DND-41 (cell line): ENCODE data around the gene KCNC3.

Experiments used
- ATAC-seq: fragments of 200-7000 bp; cut with Tn5 transposase; 3 replicates; pipeline ENCODE4 v1.9.1; 2021; ENCODE audit warnings: low read depth; ENCODE audit not compliant: insufficient read depth
- DNase-seq: peaks from one replicate; pipeline ENCODE4 v3.0.0-alpha.2; 2020
- H2AFZ ChIP-seq: 2 replicates; pipeline ENCODE4 v1.6.0; 2012; ENCODE audit warnings: low read depth, low read length
- H3K27ac ChIP-seq: 2 replicates; pipeline ENCODE4 v1.5.1; 2012; ENCODE audit warnings: low read length, inconsistent platforms
- H3K27me3 ChIP-seq: fragments of 200-600 bp; sonication (generic); 2 replicates; pipeline ENCODE4 v1.6.0; 2012; ENCODE audit warnings: low read length, mild to moderate bottlenecking, inconsistent platforms; ENCODE audit not compliant: insufficient read depth, poor library complexity
- H3K36me3 ChIP-seq: 2 replicates; pipeline ENCODE4 v1.5.1; 2012; ENCODE audit warnings: low read length, inconsistent platforms; ENCODE audit not compliant: insufficient read depth
- H3K4me1 ChIP-seq: 2 replicates; pipeline ENCODE4 v1.5.1; 2012; ENCODE audit warnings: mild to moderate bottlenecking, low read length; ENCODE audit not compliant: insufficient read depth
- H3K4me2 ChIP-seq: 2 replicates; pipeline ENCODE4 v1.6.0; 2012; ENCODE audit warnings: mild to moderate bottlenecking, moderate library complexity, low read length, inconsistent platforms; ENCODE audit not compliant: insufficient read depth
- H3K4me3 ChIP-seq, 2 experiments: fragments of 200-600 bp in 1 of 2; shearing (Covaris generic) in 1 of 2; 2 replicates each; pipeline ENCODE4 v1.5.1; 2012 to 2016; ENCODE audit warnings: inconsistent platforms in 2 of 2, low read length in 2 of 2, mild to moderate bottlenecking in 2 of 2, low read depth in 1 of 2, moderate library complexity in 1 of 2
- H3K79me2 ChIP-seq: 2 replicates; pipeline ENCODE4 v1.6.0; 2012; ENCODE audit warnings: low read length, inconsistent platforms; ENCODE audit not compliant: insufficient read depth
- H3K9ac ChIP-seq: 2 replicates; pipeline ENCODE4 v1.6.0; 2012; ENCODE audit warnings: low read depth, mild to moderate bottlenecking, inconsistent platforms, low read length, moderate library complexity
- H3K9me3 ChIP-seq: 2 replicates; pipeline ENCODE4 v1.5.1; 2012; ENCODE audit warnings: low read length, moderate library complexity, mild to moderate bottlenecking, inconsistent platforms; ENCODE audit not compliant: insufficient read depth, severe bottlenecking
- H4K20me1 ChIP-seq: 2 replicates; pipeline ENCODE4 v1.6.0; 2012; ENCODE audit warnings: low read length; ENCODE audit not compliant: insufficient read depth
- EZH2 ChIP-seq: IDR thresholded peaks from 3 replicates; pipeline ENCODE4 v1.6.1; 2012; ENCODE audit warnings: borderline replicate concordance, low read depth, mild to moderate bottlenecking, moderate library complexity, low read length, inconsistent platforms; ENCODE audit not compliant: severe bottlenecking
- TF ChIP-seq, protein P1 (sequence below): IDR thresholded peaks from 2 replicates; pipeline ENCODE4 v1.5.1; 2012; ENCODE audit warnings: borderline replicate concordance, low read length, moderate library complexity, mild to moderate bottlenecking; ENCODE audit not compliant: poor library complexity, severe bottlenecking; ENCODE audit errors: extremely low read depth

KCNC3 gene

DNA sequence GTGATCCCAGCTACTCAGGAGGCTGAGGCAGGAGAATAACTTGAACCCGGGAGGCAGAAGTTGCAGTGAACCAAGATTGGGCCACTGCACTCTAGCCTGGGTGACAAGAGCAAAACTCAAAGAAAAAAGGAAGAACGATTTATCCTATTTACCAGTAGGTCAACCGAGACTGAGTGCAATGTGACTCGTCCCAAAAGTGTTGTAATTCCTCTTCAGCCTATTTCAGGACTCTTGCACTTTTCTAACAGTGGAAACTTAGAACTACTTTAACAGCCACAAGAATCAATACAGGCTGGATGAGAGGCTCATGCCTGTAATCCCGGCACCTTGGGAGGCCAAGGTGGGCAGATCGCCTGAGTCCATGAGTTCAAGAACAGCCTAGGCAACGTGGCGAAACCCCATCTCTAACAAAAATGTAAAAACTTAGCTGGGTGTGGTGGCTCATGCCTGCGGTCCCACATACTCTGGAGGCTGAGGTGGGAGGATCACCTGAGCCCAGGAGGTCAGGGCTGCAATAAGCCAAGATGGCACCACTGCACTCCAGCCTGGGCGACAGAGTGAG is 42.8 kb upstream of the KCNC3 start:
- H3K4me2 ChIP-seq = no peak overlapping the region
- no peak overlapping the region for H2AFZ ChIP-seq
- no peak overlapping the region for H3K27ac ChIP-seq
- no peak for DNase-seq
- peaks cover 24% of the 10 kb centered on the region for H3K4me1 ChIP-seq
- no peak overlapping the region for H3K9ac ChIP-seq
- no peaks in the 10 kb centered on the region for H3K9me3 ChIP-seq
- no peak for ATAC-seq
- no peaks in the 10 kb centered on the region for H3K27me3 ChIP-seq
- no peaks in the 10 kb centered on the region for H3K36me3 ChIP-seq
- no peaks in the 10 kb centered on the region; the same call in 1 of the 2 replicates for H3K79me2 ChIP-seq
- TF ChIP-seq EZH2 = no peak
- TF ChIP-seq, protein P1, sequence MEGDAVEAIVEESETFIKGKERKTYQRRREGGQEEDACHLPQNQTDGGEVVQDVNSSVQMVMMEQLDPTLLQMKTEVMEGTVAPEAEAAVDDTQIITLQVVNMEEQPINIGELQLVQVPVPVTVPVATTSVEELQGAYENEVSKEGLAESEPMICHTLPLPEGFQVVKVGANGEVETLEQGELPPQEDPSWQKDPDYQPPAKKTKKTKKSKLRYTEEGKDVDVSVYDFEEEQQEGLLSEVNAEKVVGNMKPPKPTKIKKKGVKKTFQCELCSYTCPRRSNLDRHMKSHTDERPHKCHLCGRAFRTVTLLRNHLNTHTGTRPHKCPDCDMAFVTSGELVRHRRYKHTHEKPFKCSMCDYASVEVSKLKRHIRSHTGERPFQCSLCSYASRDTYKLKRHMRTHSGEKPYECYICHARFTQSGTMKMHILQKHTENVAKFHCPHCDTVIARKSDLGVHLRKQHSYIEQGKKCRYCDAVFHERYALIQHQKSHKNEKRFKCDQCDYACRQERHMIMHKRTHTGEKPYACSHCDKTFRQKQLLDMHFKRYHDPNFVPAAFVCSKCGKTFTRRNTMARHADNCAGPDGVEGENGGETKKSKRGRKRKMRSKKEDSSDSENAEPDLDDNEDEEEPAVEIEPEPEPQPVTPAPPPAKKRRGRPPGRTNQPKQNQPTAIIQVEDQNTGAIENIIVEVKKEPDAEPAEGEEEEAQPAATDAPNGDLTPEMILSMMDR = no peak
- no peak overlapping the region for H3K4me3 ChIP-seq
- H4K20me1 ChIP-seq = peaks cover 1% of the 10 kb centered on the region

DNA sequence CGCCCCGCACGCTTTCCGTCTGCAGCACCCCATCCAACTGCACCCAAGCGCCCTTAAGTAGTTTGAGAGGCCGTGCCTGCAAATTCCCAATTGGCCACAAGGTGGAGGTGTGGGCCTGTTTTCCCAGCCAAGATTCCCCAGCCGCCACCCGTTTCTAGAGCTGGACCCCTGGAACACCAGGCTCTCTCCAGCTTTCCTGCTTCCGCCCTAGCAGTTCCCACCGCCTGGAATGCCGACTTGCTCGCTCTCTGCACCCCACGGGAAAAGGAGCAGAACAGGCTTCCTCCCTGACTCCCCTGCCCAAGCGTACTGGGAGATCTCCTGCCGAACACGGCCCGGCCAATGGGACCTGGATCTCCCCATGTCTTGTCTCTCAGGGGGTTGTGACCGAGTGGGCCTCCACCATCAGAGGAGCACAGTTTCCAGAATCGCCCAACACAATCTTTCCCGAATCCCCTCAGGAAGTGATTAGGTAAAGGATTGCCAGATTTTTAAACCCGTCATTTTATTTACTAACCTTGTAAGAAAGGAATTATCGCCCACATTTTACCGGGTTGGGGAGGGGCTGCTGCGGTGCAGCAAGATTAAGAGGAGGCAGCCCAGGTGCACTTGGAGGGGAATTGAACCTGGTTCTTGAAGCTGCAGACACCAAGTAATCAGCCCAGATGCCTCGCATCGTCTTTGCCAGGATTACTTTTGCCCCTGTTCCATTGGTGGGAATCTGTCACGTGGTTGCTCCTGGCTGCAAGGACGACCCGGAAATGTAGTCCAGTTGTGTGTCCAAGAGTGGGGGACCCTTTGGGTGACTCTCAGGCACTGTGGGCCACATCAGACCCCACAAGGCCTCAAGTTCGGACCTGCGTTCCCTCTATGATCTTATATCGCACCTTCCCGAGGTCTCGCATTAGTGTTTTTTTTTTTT is 39.7 kb upstream of the KCNC3 start:
- H3K27ac ChIP-seq = peak overlapping the region; percentile 65
- peak; percentile 82 for DNase-seq
- TF ChIP-seq, protein P1 = peak; percentile 86
- TF ChIP-seq EZH2 = no peak
- peak; percentile 72 for ATAC-seq
- no peaks in the 10 kb centered on the region for H3K27me3 ChIP-seq
- no peaks in the 10 kb centered on the region for H3K79me2 ChIP-seq
- peak overlapping the region; percentile 87 for H3K4me2 ChIP-seq
- H3K36me3 ChIP-seq = no peaks in the 10 kb centered on the region
- peak overlapping the region; percentile 57 for H3K9ac ChIP-seq
- H3K9me3 ChIP-seq = no peaks in the 10 kb centered on the region
- H2AFZ ChIP-seq = peak overlapping the region; percentile 93
- H3K4me1 ChIP-seq = peaks cover 30% of the 10 kb centered on the region
- peak overlapping the region; percentile 31 to 65; a peak in 3 of 4 replicates for H3K4me3 ChIP-seq
- no peaks in the 10 kb centered on the region for H4K20me1 ChIP-seq

DNA sequence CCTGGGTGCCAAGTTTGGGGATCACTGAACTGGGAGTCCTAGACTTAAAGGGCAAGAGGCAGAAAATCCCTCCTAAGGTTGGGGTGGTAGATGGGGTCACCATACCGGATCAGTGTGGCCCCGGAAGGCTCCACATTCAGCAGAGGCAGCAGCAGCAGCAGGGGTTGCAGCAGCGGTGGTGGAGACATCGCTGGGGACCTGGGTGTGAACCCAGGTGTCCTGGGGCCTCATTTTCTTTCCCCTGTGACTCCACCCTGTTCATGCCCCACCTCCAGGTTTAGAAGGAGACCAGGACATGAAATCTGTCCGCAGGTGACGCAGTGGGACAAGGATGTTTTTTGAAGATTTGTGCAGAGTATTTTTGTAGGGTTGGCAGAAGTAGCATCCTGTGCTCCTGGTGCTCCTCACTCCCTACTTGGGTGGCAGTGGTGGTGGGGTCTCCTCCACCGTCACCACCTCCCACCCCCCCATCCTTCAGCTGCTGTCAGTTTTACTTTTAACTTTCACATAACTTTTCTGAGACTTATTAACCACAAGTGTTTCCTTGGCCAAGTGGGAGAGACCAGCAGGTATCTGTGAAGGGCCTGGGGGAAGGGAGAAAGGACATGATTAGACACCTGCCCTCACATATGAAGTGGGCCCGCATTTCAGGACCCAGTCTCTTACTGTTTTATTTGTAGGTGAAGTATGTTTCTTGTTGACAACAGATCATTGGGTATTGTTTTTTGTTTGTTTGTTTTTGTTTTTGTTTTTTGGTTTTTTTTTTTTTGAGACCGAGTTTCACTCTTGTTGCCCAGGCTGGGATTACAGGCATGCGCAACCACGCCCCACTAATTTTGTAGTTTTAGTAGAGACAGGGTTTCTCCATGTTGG is 36.5 kb upstream of the KCNC3 start, which contains the start of gene NAPSA:
NAPSA (minus strand) TSS at position 206 of the 873 bp plus-strand sequence; CDS start at position 188, 18 bp downstream.
- TF ChIP-seq EZH2 = no peak
- TF ChIP-seq, protein P1 = no peak
- no peaks in the 10 kb centered on the region for H3K79me2 ChIP-seq
- H3K9me3 ChIP-seq = no peaks in the 10 kb centered on the region
- H4K20me1 ChIP-seq = no peaks in the 10 kb centered on the region
- H3K27ac ChIP-seq = no peak within 1 kb of the TSS
- H3K4me1 ChIP-seq = peaks cover 34% of the 10 kb centered on the region
- H3K4me3 ChIP-seq = no peak within 1 kb of the TSS
- no peak within 1 kb of the TSS for H2AFZ ChIP-seq
- H3K36me3 ChIP-seq = no peaks in the 10 kb centered on the region
- no peaks in the 10 kb centered on the region for H3K27me3 ChIP-seq
- no peak within 1 kb of the TSS for H3K9ac ChIP-seq
- ATAC-seq (no peak), DNase-seq (peak; percentile 30)
- H3K4me2 ChIP-seq = no peak within 1 kb of the TSS
